Hepatic stellate cell (primary cell): Measurements from ENCODE around the gene DDX21.
"Not testable (repeated sequence)": the region's sequence is repeated elsewhere in the genome, so short reads cannot be mapped to it uniquely, and the experiment has no call there.

Source experiments
- DNase-seq: peaks from one replicate; pipeline ENCODE4 v3.0.0; 2011; ENCODE audit warnings: low spot score

DDX21 gene

DNA sequence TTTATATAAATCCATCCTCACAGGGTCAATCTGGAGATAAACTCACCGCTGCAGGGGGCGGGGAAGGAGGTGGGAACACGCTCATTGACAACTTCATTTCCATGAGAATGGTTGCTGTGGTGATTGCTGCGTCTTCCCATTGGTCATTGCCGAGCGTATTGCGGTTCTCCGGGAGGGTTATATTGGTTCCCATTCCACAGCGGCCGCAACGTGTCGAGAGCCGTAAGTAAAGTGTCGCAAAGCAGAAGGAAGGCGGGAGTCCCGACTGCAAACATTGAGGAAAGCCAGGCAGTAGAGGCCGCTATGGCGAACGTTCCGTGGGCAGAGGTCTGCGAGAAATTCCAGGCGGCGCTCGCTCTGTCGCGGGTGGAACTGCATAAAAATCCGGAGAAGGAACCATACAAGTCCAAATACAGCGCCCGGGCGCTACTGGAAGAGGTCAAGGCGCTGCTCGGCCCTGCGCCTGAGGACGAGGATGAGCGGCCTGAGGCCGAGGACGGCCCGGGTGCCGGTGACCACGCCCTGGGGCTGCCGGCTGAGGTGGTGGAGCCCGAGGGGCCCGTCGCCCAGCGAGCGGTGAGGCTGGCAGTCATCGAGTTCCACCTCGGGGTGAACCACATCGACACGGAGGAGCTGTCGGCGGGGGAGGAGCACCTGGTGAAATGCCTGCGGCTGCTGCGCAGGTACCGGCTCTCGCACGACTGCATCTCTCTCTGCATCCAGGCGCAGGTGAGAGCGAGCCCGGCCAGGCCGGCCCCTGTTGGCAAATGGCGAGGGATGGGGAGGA, 32.8 kb downstream of the DDX21 start, which contains the start of gene KIFBP:
Gene KIFBP, plus strand, starts transcription at position 274 of the 787 bp plus-strand sequence. Its CDS starts 30 bp downstream, at position 304.
- peak; percentile 95 for DNase-seq

DNA sequence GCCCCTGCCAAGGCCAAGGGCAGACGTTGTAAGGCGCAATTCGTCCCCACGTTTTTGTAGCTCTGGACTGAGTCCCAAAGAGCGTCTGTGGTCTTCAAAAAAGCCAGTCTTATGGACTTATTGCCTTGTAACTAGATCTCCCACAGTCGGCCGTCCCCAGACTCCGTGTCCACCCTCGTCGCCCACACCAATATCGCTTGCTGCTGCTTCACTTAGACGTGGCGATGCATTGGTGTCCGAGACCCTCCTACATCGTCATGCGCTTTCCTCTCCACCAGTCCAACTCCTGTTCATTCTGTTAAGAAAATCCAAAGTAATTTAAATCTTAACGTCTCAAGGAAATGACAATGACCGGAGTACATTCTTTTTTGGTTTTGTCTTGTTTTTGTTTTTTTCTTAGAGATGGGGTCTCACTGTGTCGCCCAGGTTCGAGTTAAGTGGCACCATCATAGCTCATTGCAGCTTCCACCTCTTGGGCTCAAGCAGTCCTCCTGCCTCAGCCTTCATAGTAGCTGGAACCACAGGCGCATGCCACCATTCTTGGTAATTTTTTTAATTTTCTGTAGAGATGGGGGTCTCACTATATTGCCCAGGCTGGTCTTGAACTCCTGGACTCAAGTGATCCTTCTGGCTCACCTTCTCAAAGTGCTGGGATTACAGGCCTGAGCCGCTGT, 33.5 kb downstream of the DDX21 start:
- DNase-seq: no peak

DNA sequence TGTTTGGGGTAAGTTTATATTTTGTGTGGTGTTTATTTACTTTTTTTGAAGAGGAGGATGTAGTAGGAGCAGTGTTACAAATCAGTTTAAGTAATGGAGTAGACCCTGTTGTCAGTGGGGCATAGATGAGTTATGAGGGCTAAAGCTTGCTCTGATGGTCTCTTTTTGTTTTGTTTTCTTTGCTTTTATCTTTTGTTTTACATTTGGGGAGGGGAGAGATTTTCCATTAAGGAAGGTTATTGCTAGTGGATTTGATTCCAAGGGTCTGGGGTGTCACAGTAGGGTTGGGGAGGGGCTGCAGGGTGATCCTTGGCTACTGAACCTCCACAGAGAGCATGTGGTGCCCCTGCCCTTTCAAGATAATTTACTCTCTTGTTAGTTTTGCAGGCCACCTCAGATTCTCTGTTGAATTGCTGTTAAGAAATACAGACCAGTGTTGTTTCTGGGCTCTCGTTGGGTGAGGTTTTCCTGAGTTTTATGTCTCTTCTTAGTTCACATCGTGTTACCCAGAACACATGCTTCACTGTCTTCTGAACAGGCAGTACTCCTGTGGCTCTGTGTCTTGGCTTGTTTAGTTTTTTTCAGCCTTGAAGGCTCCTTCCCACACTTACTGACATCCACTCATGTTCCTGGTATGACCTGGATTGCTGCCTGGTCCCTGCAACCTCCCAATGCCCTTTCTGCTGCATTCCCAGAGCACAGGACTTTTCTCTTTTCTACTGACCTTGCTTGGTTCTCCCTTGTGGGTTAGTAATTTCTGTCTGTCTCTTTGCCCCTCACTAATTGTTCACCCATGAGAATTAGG, 36.9 kb downstream of the DDX21 start:
- DNase-seq: peak; percentile 65

DNA sequence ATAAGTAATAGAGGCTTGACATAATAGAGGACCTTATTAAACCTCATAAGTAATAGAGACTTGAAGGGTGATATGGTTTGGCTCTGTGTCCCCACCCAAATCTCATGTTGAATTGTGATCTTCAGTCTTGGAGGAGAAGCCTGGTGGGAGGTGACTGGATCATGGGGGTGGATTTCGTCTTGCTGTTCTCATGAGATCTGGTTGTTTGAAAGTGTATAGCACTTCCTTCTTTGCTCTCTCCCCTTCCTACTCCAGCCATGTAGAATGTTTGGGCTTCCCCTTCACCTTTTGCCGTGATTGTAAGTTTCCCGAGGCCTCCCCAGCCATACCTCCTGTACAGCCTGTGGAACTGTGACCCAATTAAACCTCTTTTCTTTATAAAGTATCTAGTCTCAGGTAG, 41.2 kb downstream of the DDX21 start:
- no peak for DNase-seq

DNA sequence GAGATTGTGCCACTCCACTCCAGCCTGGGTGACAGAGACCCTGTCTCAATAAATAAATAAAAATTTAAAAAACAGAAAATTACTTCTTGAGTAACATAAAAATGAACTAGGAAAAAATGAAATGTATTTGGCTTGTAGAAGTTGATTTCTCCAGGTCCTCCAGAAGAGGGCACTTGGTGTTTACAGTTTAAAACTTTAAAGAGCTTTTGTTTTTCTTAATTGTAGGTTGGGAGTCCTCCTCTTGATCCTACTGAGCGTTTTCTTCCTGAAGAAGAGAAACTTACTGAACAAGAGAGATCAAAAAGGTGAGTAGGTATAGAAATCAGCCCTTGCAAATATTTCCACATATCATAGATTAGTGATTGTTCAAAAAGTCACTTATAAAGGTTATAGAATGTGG, 48.9 kb downstream of the DDX21 start:
- DNase-seq: peak; percentile 42

DNA sequence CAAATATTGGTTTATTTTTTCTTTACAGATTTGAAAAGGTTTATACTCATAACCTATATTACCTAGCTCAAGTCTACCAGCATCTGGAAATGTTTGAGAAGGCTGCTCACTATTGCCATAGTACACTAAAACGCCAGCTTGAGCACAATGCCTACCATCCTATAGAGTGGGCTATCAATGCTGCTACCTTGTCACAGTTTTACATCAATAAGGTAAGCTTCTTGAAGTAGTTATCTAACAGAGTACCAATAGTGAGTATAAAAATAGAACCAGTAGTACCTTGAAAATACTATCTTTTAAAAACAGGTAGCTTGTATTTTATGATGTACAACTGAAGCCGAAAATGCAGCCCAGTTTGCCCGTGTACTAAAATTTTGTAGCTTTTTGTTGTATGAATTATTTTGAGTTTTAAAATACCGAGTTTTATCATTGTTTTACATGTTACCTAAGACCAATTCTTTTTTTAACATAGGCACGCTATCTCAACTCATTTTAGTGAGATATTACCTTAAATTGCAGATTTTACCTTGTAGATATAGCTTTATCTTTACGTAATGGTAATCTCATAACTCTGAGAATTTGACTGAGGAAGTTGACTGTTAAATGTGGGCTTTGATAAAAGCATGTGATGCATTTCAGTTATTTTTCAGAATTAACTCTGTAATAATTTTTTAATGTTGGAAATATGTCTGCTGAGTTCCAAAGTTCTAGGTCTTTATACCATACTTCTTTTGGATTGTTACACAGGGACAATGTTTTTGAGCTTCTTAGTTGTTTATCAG, 49.9 kb downstream of the DDX21 start:
- DNase-seq: no peak

DNA sequence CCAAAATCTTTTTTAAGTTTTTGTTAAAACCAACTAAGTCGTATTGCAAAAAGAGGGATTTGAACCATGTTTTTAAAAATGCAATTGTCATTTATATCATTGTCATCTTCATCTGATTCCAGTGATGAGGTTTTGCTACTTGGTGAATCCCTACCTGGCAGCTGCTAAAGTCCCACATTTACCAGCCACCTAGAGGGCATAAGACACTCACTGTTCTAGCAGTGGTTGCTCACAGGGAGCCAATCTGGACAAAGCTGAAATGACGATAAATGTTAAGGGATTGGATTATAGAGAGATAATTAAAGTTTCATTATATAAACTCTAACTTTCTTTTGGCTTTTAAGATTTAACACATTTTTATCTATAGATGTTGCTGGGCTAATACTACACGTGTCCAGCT, 51.3 kb downstream of the DDX21 start:
- DNase-seq: no peak

DNA sequence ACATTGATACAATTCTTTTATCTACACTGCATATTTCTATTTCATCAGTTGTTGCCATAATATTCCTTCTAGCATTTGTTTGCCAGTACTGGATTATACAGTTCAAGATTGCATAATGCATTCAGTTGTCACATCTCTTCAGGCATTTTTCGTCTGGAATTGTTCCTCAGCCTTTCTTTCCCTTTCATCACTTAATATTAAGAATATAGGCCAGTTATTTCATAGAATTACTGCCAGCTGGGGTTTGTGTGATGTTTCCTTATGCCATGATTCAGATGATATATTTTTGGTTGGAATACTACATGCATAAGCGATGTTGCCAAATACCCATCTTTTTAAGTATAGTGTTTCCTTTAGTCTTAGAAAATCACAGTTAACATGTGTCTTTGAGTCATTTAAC, 53.4 kb downstream of the DDX21 start:
- no peak for DNase-seq

DNA sequence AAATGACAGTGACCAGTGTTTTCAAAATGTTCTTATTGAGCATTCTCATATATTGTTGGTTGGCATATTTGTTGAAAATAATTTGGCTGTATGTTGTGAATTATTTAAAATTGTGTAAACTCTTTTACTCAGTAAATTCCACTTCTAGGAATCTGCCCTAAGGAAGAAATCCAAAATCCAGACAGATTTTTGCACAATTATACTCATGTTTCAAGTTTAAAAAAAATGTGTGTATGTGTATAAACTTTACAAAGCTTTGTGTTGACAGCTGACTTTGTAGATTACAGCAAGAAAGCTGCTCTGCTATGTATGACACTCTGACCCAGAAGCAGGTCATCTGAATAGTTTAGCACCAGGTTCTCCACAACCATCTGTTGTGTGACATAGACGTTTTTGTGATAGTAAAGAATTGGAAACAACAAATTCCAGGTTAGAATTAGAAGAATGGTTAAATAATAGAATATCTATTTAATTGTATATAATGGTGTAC, 54.2 kb downstream of the DDX21 start:
- DNase-seq: no peak

DNA sequence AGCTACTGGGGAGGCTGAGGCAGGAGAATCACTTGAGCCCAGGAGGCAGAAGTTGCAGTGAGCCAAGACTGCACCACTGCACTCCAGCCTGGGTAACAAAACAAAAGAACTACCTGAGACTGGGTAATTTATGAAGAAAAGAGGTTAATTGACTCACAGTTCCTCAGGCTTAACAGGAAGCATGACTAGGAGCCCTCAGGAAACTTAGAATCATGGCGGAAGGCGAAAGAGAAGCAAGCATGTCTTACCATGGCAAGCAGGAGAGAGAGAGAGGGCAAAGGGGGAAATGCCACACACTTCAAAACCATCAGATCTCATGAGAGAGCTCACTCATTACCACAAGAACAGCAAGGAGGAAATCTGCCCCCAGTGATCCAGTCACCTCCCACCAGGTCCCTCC, 56.8 kb downstream of the DDX21 start:
- DNase-seq: not testable (repeated sequence)

DNA sequence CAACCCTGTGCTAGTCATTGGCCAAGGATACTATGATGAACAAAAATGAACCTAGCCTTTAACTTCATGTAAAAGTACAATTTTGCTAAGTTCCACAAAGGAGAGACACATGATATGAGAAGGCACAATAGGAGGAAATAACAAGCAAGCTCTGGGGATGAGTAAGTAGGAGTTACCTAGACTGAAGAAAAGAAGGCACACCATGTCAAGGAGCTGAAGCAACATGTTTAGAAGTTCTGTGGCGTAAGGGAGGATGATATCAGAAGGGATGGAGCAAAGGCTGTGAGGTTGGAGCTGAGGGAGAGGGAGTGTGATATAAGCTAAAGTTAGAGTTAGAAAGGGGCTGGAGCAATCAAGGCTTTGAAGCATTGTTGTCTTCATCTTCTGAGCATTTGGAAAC, 58.2 kb downstream of the DDX21 start:
- no peak for DNase-seq

DNA sequence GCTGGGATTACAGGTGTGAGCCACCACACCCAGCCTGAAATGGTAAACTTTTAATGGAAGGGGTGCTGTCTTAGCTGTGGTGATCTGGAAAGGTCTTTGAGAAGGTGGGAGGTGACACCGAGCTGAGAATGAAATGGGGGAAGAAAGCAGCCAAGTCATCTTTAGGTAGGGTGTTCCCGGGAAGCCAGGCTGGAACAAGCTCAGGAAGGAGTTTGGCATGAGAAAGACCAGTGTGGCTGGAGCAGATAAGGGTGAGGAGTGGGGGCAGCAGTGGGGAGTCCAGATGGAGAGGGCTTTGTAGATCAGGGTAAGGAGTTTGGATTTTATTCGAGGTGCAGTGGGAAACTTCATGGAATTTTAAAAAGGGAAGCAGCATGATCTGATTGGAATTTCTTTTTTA, 62.6 kb downstream of the DDX21 start:
- DNase-seq: no peak

DNA sequence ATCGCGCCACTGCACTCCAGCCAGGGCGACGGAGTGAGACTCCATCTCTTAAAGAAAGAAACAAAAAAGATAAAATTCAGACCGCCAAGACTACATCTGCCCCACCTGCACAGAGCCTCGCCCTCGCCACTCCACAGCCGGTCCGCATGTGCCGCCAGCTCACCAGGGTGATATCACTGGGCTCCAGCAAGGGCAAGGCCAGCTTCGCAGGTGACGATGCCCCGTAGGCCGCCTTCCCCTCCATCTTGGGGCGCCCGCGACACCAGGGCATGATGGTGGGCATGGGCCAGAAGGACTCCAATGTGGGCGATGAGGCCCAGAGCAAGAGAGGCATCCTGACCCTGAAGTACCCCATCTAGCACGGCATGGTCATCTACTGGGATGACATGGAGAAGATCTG, 66.6 kb downstream of the DDX21 start:
- no peak for DNase-seq

DNA sequence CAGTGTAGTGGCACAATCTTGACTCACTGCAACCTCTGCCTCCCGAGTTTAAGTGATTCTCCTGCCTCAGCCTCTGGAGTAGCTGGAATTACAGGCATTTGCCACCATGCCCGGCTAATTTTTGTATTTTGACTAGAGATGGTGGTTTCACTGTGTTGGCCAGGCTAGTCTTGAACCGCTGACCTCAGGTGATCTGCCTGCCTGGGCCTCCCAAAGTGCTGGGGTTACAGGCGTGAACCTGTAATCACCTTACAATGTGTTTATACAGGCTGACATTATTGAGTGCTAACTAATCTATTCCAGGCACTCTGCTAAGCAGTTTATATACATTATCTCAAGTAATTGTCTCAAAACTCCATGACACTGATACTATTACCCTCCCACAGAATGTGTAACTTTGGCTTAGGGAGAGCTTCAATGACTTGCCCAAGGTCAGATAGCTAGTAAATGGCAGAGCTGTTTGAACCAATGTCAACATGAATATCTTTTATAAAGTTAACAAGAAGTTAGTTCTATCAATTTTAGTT, 69.5 kb downstream of the DDX21 start:
- no peak for DNase-seq

DNA sequence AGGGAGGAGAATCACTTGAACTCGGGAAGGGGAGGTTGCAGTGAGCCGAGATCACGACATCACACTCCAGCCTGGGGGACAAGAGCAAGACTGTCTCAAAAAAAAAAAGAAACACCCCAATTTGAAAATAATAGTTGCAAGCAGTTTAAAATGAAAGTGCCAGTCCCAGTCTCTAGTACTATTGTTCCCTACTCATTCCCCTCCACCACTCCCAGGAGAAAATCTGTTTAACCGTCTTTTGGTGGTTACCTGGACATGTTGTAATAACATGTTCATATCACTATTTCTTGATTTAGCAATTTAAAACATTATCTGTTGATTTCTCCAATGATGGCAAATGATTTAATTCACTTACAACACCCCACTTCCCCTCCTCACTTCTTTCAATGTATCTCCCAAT, 77.3 kb downstream of the DDX21 start:
- no peak for DNase-seq
